Endometrial microvascular endothelial cells (primary cell): ENCODE data around the gene TMC6. TPM values are rescaled to one million over a fixed set of nuclear protein-coding genes. Genes with fewer than 3 reads are reported as not detected.

Experiments used
- in situ Hi-C: cut with HindIII; loops from 2 replicates; pipeline ENCODE4 v1.10.0; 2017; ENCODE audit warnings: low sequenced_read_pairs, low pct_unique_long_range_greater_than_20kb; ENCODE audit errors: inconsistent ontology term
- total RNA-seq: library from RNA; depleted of rRNA; stranded (reverse); fragments of >200 nt; gene quantifications from one replicate; pipeline ENCODE4 v1.2.3, GENCODE V29; 2015; ENCODE audit errors: inconsistent ontology term

Gene TMC6
- total RNA-seq, 1 donor from 2014 or later: 30.3 TPM

GRCh38 chr17:78163881-78164747 lies 35.6 kb upstream of the TMC6 start:
- in situ Hi-C loops: no loop called here

- in situ Hi-C loops: no loop called here
Measured at GRCh38 chr17:78159575-78160158, 31.1 kb upstream of the TMC6 start.

GRCh38 chr17:78154903-78155811 lies 26.6 kb upstream of the TMC6 start:
- in situ Hi-C loops: no loop called here

- in situ Hi-C loops: no loop called here
Measured at GRCh38 chr17:78151514-78152008, 23.0 kb upstream of the TMC6 start.

GRCh38 chr17:78148286-78149016 lies 19.9 kb upstream of the TMC6 start:
- in situ Hi-C loops: no loop called here

- in situ Hi-C loops: no loop called here
Measured at GRCh38 chr17:78147315-78147998, 18.9 kb upstream of the TMC6 start.

GRCh38 chr17:78146881-78147280 lies 18.3 kb upstream of the TMC6 start:
- in situ Hi-C loops: no loop called here

- in situ Hi-C loops: no loop called here
Measured at GRCh38 chr17:78146471-78146869, 17.9 kb upstream of the TMC6 start.

GRCh38 chr17:78144736-78145641 lies 16.4 kb upstream of the TMC6 start:
- in situ Hi-C loops: no loop called here

GRCh38 chr17:78144147-78144719 lies 15.7 kb upstream of the TMC6 start:
- in situ Hi-C loops: no loop called here

GRCh38 chr17:78143214-78144146 lies 14.9 kb upstream of the TMC6 start:
- in situ Hi-C loops: no loop called here

GRCh38 chr17:78142119-78142861 lies 13.7 kb upstream of the TMC6 start:
- in situ Hi-C loops: no loop called here

GRCh38 chr17:78141437-78142118 lies 13.0 kb upstream of the TMC6 start:
- in situ Hi-C loops: no loop called here

GRCh38 chr17:78140169-78141051 lies 11.9 kb upstream of the TMC6 start:
- in situ Hi-C loops: no loop called here
